ENCODE measurements around the gene RAB33B.

RAB33B gene

GRCh38 chr4:139524062-139524631 lies 70.2 kb downstream of the RAB33B start:
- Histone ChIP-seq H3K27me3 (ENCODE audit: low read length) (no peaks in the 10 kb centered on the region), H3K9me3 (ENCODE audit: insufficient read depth, low read length) (no peaks in the 10 kb centered on the region), H3K9me2 (replicated peaks; ENCODE audit: insufficient read depth, low read length) (no peaks in the 10 kb centered on the region), H3K36me3 (ENCODE audit: low read length) (peaks cover 6% of the 10 kb centered on the region; the same call in 1 of the 2 replicates), H3K9ac (ENCODE audit: low read length) (no peak overlapping the region), H3F3A (ENCODE audit: insufficient read depth) (no peaks in the 10 kb centered on the region), H3K27ac (ENCODE audit: low read depth, low read length) (no peak overlapping the region), H3K4me3 (ENCODE audit: insufficient read depth, low read length, poor library complexity, severe bottlenecking) (no peak overlapping the region), H2AFZ (ENCODE audit: low read depth, low read length, severe bottlenecking) (no peak overlapping the region), H4K20me1 (ENCODE audit: low read depth, low read length) (no peaks in the 10 kb centered on the region), H3K4me2 (ENCODE audit: low read depth, low read length, poor library complexity, severe bottlenecking) (no peak overlapping the region), H3K79me2 (ENCODE audit: insufficient read depth, low read length) (no peaks in the 10 kb centered on the region)
- TF ChIP-seq, protein P1, sequence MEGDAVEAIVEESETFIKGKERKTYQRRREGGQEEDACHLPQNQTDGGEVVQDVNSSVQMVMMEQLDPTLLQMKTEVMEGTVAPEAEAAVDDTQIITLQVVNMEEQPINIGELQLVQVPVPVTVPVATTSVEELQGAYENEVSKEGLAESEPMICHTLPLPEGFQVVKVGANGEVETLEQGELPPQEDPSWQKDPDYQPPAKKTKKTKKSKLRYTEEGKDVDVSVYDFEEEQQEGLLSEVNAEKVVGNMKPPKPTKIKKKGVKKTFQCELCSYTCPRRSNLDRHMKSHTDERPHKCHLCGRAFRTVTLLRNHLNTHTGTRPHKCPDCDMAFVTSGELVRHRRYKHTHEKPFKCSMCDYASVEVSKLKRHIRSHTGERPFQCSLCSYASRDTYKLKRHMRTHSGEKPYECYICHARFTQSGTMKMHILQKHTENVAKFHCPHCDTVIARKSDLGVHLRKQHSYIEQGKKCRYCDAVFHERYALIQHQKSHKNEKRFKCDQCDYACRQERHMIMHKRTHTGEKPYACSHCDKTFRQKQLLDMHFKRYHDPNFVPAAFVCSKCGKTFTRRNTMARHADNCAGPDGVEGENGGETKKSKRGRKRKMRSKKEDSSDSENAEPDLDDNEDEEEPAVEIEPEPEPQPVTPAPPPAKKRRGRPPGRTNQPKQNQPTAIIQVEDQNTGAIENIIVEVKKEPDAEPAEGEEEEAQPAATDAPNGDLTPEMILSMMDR (IDR thresholded peaks at IDR 0.05; ENCODE audit: insufficient read depth, low read length, poor library complexity, severe bottlenecking), result no peak
- no peak for TF ChIP-seq EZH2phosphoT487 (conservative IDR thresholded peaks at IDR 0.05; ENCODE audit: low read length)

GRCh38 chr4:139525414-139525813 lies 71.5 kb downstream of the RAB33B start:
- Histone ChIP-seq H3K4me2 (ENCODE audit: low read depth, low read length, poor library complexity, severe bottlenecking) (no peak overlapping the region), H3K9ac (ENCODE audit: low read length) (no peak overlapping the region)

More at GRCh38 chr4:139525414-139525813, 71.5 kb downstream of the RAB33B start:
- Histone ChIP-seq H3F3A (ENCODE audit: insufficient read depth) (no peaks in the 10 kb centered on the region), H3K36me3 (ENCODE audit: low read length) (peaks cover 5% of the 10 kb centered on the region; the same call in 1 of the 2 replicates), H3K9me2 (replicated peaks; ENCODE audit: insufficient read depth, low read length) (no peaks in the 10 kb centered on the region), H3K27ac (ENCODE audit: low read depth, low read length) (no peak overlapping the region), H3K4me3 (ENCODE audit: insufficient read depth, low read length, poor library complexity, severe bottlenecking) (no peak overlapping the region), H3K9me3 (ENCODE audit: insufficient read depth, low read length) (no peaks in the 10 kb centered on the region), H3K79me2 (ENCODE audit: insufficient read depth, low read length) (no peaks in the 10 kb centered on the region), H3K27me3 (ENCODE audit: low read length) (no peaks in the 10 kb centered on the region), H2AFZ (ENCODE audit: low read depth, low read length, severe bottlenecking) (no peak overlapping the region), H4K20me1 (ENCODE audit: low read depth, low read length) (no peaks in the 10 kb centered on the region)
- TF ChIP-seq, protein P1 (IDR thresholded peaks at IDR 0.05; ENCODE audit: insufficient read depth, low read length, poor library complexity, severe bottlenecking), result no peak
- no peak for TF ChIP-seq EZH2phosphoT487 (conservative IDR thresholded peaks at IDR 0.05; ENCODE audit: low read length)
